Ascending aorta (tissue), 2 donors: Measurements from ENCODE around the gene AK3. TPM values are rescaled to one million over a fixed set of nuclear protein-coding genes. Genes with fewer than 3 reads are reported as not detected.
A peak's percentile ranks its signal among the peaks of the same experiment; 100 is the strongest.

Experiments
- DNase-seq, 2 donors: peaks; one replicate each; pipeline ENCODE4 v3.0.0-alpha.2; 2019; ENCODE audit warnings: low spot score in 2 of 2
- H3K27ac ChIP-seq, 2 donors: fragments of 200-600 bp; sonication (generic); one replicate each; pipeline ENCODE4 v1.5.1; 2016 to 2017; ENCODE audit warnings: mild to moderate bottlenecking in 1 of 2
- H3K27me3 ChIP-seq: fragments of 200-600 bp; sonication (generic); one replicate; pipeline ENCODE4 v1.5.1; 2017
- H3K36me3 ChIP-seq, 2 donors: fragments of 200-600 bp; sonication (generic); one replicate each; pipeline ENCODE4 v1.5.1; 2016
- H3K4me1 ChIP-seq, 2 donors: fragments of 200-600 bp; sonication (generic); one replicate each; pipeline ENCODE4 v1.5.1; 2016 to 2017; ENCODE audit warnings: mild to moderate bottlenecking in 1 of 2
- H3K4me3 ChIP-seq, 2 donors: fragments of 200-600 bp; sonication (generic); one replicate each; pipeline ENCODE4 v1.5.1; 2016 to 2017; ENCODE audit warnings: mild to moderate bottlenecking in 1 of 2
- H3K9me3 ChIP-seq, 2 donors: fragments of 200-600 bp; sonication (generic); one replicate each; pipeline ENCODE4 v1.5.1; 2016
- intact Hi-C: fragments of 100-400 bp; cut with DNase I; formaldehyde crosslinking; loops from one replicate; pipeline ENCODE4 v1.15.1; 2023
- total RNA-seq: library from RNA; depleted of rRNA; stranded (reverse); fragments of >200 nt; gene quantifications from one replicate; pipeline ENCODE4 v1.1.0, GENCODE V29; 2016
- TF ChIP-seq, protein P1 (sequence below), 3 experiments: fragments of 200-600 bp in 2 of 3; fragments of 450-650 bp in 1 of 3; sonication (generic) in 2 of 3; IDR thresholded peaks; one replicate each; pipeline ENCODE4 v1.5.1; 2016 to 2019; ENCODE audit warnings: antibody characterized with exemption in 3 of 3, mild to moderate bottlenecking in 1 of 3, moderate library complexity in 1 of 3

AK3 gene
- total RNA-seq, 1 donor from 2014 or later: 37.1 TPM

DNA sequence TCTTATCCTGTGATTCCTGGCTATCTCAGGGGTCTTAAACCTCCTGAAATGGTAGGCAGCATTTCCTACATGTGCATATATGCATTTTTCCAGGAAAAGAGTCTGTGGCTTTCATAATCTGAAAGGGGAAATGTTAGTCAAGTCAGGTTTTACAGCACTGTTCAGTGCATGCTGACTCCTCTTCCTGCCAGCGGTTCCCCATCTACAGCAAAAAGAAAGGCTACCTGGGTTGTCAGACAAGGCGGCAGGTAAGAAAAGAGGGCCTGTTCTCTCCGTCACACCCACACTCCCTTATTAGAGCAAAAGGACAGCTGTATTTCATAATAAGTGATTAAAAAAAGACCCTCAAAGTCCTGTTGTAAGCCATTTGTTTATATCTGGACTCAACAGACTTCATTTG, 70.4 kb downstream of the AK3 start:
- Histone ChIP-seq H3K9me3 (no peaks in the 10 kb centered on the region), H3K4me3 (no peak overlapping the region), H3K27ac (no peak overlapping the region), H3K4me1 (no peaks in the 10 kb centered on the region), H3K27me3 (no peaks in the 10 kb centered on the region), H3K36me3 (no peaks in the 10 kb centered on the region)
- intact Hi-C loops: no loop called here
- TF ChIP-seq, protein P1, sequence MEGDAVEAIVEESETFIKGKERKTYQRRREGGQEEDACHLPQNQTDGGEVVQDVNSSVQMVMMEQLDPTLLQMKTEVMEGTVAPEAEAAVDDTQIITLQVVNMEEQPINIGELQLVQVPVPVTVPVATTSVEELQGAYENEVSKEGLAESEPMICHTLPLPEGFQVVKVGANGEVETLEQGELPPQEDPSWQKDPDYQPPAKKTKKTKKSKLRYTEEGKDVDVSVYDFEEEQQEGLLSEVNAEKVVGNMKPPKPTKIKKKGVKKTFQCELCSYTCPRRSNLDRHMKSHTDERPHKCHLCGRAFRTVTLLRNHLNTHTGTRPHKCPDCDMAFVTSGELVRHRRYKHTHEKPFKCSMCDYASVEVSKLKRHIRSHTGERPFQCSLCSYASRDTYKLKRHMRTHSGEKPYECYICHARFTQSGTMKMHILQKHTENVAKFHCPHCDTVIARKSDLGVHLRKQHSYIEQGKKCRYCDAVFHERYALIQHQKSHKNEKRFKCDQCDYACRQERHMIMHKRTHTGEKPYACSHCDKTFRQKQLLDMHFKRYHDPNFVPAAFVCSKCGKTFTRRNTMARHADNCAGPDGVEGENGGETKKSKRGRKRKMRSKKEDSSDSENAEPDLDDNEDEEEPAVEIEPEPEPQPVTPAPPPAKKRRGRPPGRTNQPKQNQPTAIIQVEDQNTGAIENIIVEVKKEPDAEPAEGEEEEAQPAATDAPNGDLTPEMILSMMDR (IDR thresholded peaks at IDR 0.05): no peak
- no peak for DNase-seq

DNA sequence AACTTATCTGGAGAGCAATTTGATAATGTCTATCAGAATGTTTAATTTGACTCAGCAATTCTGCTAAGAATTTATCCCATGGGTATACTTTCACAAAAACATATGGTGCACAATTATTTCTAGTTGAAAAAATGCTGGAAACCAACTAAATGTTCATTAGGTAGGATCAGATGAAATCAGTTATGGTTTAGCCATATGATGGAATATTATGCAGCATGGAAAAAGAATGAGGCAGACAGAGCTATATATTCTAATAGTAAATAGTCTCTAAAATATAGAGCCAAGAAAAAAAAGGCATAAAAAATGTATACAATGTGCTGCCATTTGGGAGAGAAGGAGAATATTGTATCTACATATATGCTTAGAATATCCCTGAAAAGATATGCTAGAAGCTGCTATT, 71.1 kb downstream of the AK3 start:
- Histone ChIP-seq H3K27ac (no peak overlapping the region), H3K36me3 (no peaks in the 10 kb centered on the region), H3K4me3 (no peak overlapping the region), H3K27me3 (no peaks in the 10 kb centered on the region), H3K9me3 (no peaks in the 10 kb centered on the region), H3K4me1 (no peaks in the 10 kb centered on the region)
- intact Hi-C loops: loop anchor here (10.0 kb wide), 1 partner anchor 1345 kb away; the partner anchor contains the start of gene RANBP6
- no peak for DNase-seq
- TF ChIP-seq, protein P1 (IDR thresholded peaks at IDR 0.05): no peak

DNA sequence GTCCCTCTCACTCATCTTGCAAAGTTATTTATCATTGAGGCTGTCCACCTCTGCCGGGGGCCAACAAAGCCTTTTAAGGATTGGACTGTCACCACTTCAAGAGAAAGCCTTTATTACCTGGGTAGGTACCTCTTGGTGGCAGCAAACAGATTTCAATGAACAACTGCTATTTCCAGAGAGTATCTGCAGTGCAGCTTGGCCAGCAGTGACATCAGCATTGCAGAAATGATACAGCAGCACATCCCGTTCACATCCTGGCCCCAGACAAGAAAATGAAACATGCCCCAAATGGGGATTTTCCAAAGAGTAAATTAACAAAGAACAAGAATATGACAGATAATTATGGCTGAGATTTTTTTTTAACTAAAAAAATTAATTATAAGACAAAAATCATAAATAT, 72.4 kb downstream of the AK3 start:
- intact Hi-C loops: loop anchor here (10.0 kb wide), 1 partner anchor 1346 kb away; the partner anchor contains the start of gene RANBP6

DNA sequence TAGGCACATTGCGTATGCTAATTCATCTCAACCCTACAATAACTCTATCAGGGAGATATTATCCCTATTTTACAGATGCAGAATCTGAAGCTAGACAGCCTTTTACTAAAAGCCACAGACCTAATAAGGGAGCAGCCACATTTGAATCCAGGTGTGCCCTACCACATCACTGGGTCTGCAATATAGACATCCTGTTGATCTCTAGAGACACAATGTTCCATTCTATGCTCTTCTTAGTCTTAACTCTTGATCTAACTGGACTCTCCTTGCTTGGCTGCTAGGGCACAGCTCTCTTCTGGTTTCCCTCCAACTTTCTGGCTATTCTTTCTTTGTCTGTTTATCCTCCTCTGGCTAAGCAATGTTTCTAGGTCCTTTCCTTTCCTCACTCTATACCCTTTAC, 73.3 kb downstream of the AK3 start:
- Histone ChIP-seq H3K4me3 (no peak overlapping the region), H3K9me3 (no peaks in the 10 kb centered on the region), H3K27me3 (no peaks in the 10 kb centered on the region), H3K36me3 (no peaks in the 10 kb centered on the region), H3K4me1 (peaks cover 7 to 13% of the 10 kb centered on the region in 2 donors), H3K27ac (no peak overlapping the region)
- intact Hi-C loops: loop anchor here (10.0 kb wide), 1 partner anchor 1347 kb away; the partner anchor contains the start of gene RANBP6
- no peak for DNase-seq
- TF ChIP-seq, protein P1 (IDR thresholded peaks at IDR 0.05): no peak

More for the DNA sequence above, 72.4 kb downstream of the AK3 start:
- Histone ChIP-seq H3K9me3 (no peaks in the 10 kb centered on the region), H3K4me1 (peaks cover 0 to 8% of the 10 kb centered on the region in 2 donors), H3K4me3 (no peak overlapping the region), H3K36me3 (no peaks in the 10 kb centered on the region), H3K27ac (no peak overlapping the region), H3K27me3 (no peaks in the 10 kb centered on the region)
- DNase-seq: no peak
- TF ChIP-seq, protein P1 (IDR thresholded peaks at IDR 0.05): no peak

DNA sequence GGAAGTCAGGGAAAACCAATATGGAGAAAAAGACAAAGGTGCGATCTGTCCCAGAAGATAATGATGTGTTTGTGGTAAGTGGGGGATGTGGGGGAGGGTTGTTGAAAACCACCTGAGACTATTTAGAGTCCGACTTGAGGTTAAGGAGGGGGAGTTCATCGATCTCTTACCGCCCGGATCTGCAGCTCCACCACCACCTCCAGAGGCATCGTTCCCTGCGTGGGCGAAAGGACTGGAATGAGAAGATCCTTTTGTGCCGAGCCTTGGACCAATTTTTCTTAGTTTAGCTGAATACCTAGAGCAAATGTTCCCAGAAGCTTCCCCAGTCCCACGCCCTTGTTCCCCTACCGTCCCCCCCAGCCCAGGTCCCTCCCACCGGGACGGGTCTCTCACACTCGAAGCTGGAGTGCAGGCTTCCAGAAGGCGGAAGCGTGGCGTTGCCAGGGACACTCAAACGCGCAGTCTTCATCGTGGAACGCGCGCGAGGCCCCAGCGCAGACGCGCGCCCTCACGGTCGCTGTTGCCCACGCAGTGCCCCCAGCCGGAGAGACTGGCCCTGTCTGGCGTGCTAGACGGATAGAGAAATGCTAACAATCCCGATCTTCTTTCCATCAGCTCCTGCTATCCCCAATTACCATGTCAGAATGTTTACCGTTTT, 74.8 kb downstream of the AK3 start, which contains the start of gene SPATA6L:
SPATA6L (minus strand) TSS at position 439 of the 658 bp plus-strand sequence; CDS start at position 209, 230 bp downstream.
- Histone ChIP-seq H3K27me3 (no peaks in the 10 kb centered on the region), H3K9me3 (no peaks in the 10 kb centered on the region), H3K27ac (peak within 1 kb of the TSS; percentile 39 to 68), H3K36me3 (no peaks in the 10 kb centered on the region), H3K4me1 (peaks cover 7 to 16% of the 10 kb centered on the region in 2 donors), H3K4me3 (peak within 1 kb of the TSS; percentile 56 to 68)
- TF ChIP-seq, protein P1 (IDR thresholded peaks at IDR 0.05): peak in 1 of 3 experiments; percentile 12
- DNase-seq: peak in 1 of 2 donors; percentile 83
- intact Hi-C loops: loop anchor here (10.0 kb wide), 1 partner anchor 1349 kb away; the partner anchor contains the start of gene RANBP6
